Activated naive CD8-positive, alpha-beta T cell treated with anti-CD3 and anti-CD28 coated beads, Interleukin-2, amount 10 ng/mL, durations not matched to agents 7 days and 5 days (primary cell): ENCODE results near the gene MYBPC3. TPM values are rescaled to one million over a fixed set of nuclear protein-coding genes. Genes with fewer than 3 reads are reported as not detected.

Experiments
- ATAC-seq: fragments of 150-1000 bp; cut with Tn5 transposase; one replicate; pipeline ENCODE4 v1.10.0; 2021; ENCODE audit warnings: low read depth, moderate library complexity
- POLR2A ChIA-PET: fragments of 350-600 bp; sonication (Branson Sonifier 250); formaldehyde crosslinking; loops from one replicate; lab custom pipeline; 2021; ENCODE audit warnings: antibody characterized with exemption; lab: Charles Lee
- DNase-seq: peaks from one replicate; pipeline ENCODE4 v3.0.0; 2021
- H3K27ac Mint-ChIP-seq: one replicate; pipeline ENCODE4 v1.8.0; 2022; ENCODE audit warnings: mild to moderate bottlenecking, mixed read lengths
- H3K27me3 Mint-ChIP-seq: one replicate; pipeline ENCODE4 v1.8.0; 2022; ENCODE audit warnings: mild to moderate bottlenecking, moderate library complexity, mixed read lengths
- H3K36me3 Mint-ChIP-seq: one replicate; pipeline ENCODE4 v1.8.0; 2021; ENCODE audit warnings: mild to moderate bottlenecking, mixed read lengths
- H3K4me1 Mint-ChIP-seq: one replicate; pipeline ENCODE4 v1.8.0; 2021; ENCODE audit warnings: mixed read lengths
- H3K4me3 Mint-ChIP-seq: one replicate; pipeline ENCODE4 v1.8.0; 2022; ENCODE audit warnings: mild to moderate bottlenecking, moderate library complexity, mixed read lengths
- H3K9me3 Mint-ChIP-seq: one replicate; pipeline ENCODE4 v1.8.0; 2021; ENCODE audit warnings: mixed read lengths
- microRNA-seq: library from miRNA; unstranded; fragments of <30 nt; microRNA quantifications from one replicate; pipeline ENCODE4 v1.2.0, GENCODE V29; 2022
- total RNA-seq, 2 experiments: library from RNA; stranded (reverse); gene quantifications; one replicate each; pipeline ENCODE4 v1.2.3, GENCODE V29; 2021

The MYBPC3 gene
- total RNA-seq, 2 experiments from 2014 or later, result 0.11 TPM; not detected in 1

DNA sequence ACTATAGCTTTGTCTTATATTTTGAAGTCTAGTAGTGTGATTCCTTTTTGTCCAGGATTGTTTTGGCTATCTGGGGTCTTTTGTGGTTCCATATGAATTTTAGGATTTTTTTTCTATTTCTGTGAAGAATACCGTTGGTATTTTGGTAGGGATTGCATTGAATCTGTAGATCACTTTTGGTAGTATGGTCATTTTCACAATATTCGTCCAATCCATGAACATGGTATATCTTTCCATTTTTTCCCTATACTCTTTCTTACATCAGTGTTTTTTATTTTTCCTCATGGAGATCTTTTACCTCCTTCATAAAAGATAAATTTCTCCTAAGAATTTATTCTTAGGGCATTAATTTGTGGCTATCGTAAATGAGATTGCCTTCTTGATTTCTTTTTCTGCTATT, 53.4 kb downstream of the MYBPC3 start:
- Mint-ChIP-seq H3K27ac (no peak overlapping the region), H3K4me3 (no peak overlapping the region), H3K27me3 (no peaks in the 10 kb centered on the region), H3K4me1 (peaks cover 5% of the 10 kb centered on the region), H3K36me3 (peaks cover 71% of the 10 kb centered on the region), H3K9me3 (peaks cover 11% of the 10 kb centered on the region)
- ATAC-seq (no peak), DNase-seq (no peak)
- POLR2A ChIA-PET, result no interaction called here

DNA sequence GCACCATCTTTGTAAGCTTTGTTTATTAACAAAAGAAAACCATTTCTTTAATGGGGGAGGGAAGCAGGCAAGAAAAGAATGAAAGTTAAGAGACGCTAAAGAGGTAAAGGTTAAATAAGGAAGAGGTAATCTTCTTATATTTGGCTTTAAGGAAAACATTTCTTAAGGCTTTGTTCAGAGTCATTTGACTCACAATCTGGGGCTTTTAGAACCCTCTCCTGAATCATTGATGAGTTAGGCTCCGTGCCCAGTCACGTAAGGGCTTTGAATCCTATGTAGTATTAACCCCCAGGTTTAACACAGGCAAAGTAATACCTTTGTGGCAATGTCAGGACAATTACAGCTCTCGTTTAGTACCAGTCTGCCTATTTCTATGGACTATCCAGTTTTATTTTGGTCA, 56.5 kb downstream of the MYBPC3 start:
- POLR2A ChIA-PET, result no interaction called here
- ATAC-seq (no peak), DNase-seq (no peak)
- no peaks in the 10 kb centered on the region for H3K27me3 Mint-ChIP-seq
- H3K4me3 Mint-ChIP-seq, result no peak overlapping the region
- peaks cover 50% of the 10 kb centered on the region for H3K36me3 Mint-ChIP-seq
- H3K4me1 Mint-ChIP-seq, result peaks cover 2% of the 10 kb centered on the region
- no peak overlapping the region for H3K27ac Mint-ChIP-seq
- peaks cover 6% of the 10 kb centered on the region for H3K9me3 Mint-ChIP-seq

DNA sequence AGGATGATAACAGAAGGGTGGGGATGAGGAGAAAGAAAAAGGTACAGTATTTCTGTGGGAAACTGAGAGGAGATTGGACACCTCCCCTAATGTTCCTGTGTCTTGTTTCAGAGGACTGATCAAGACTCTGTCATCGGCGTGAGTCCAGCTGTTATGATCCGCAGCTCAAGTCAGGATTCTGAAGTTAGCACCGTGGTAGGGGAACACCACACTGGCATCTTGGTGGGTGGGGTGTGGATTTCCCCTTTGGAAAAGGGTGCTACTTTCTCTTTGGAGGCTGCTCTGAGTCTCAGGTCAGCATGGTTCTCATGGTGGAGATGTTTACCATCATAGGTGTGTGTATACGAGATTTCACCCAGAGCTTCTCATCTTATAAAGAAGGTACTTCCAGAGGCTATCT, 57.1 kb downstream of the MYBPC3 start:
- no peak for ATAC-seq
- H3K9me3 Mint-ChIP-seq, result peaks cover 6% of the 10 kb centered on the region
- H3K4me1 Mint-ChIP-seq, result peaks cover 2% of the 10 kb centered on the region
- POLR2A ChIA-PET, result no interaction called here
- H3K27me3 Mint-ChIP-seq, result no peaks in the 10 kb centered on the region
- no peak overlapping the region for H3K27ac Mint-ChIP-seq
- no peak for DNase-seq
- H3K4me3 Mint-ChIP-seq, result no peak overlapping the region
- H3K36me3 Mint-ChIP-seq, result peaks cover 47% of the 10 kb centered on the region

DNA sequence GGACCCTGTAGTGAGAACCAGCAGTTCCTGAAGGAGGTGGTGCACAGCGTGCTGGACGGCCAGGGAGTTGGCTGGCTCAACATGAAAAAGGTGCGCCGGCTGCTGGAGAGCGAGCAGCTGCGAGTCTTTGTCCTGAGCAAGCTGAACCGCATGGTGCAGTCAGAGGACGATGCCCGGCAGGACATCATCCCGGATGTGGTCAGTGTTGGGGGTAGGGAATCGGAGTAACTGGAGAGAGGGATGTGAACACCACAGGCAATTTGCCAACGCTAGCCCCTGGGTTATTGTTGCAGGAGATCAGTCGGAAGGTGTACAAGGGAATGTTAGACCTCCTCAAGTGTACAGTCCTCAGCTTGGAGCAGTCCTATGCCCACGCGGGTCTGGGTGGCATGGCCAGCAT, 62.6 kb downstream of the MYBPC3 start:
- H3K27me3 Mint-ChIP-seq, result no peaks in the 10 kb centered on the region
- H3K36me3 Mint-ChIP-seq, result peaks cover 38% of the 10 kb centered on the region
- no peak overlapping the region for H3K4me3 Mint-ChIP-seq
- no peak for DNase-seq
- ATAC-seq, result no peak
- peaks cover 1% of the 10 kb centered on the region for H3K4me1 Mint-ChIP-seq
- H3K9me3 Mint-ChIP-seq, result no peaks in the 10 kb centered on the region
- POLR2A ChIA-PET, result no interaction called here
- H3K27ac Mint-ChIP-seq, result peak overlapping the region; percentile 47

DNA sequence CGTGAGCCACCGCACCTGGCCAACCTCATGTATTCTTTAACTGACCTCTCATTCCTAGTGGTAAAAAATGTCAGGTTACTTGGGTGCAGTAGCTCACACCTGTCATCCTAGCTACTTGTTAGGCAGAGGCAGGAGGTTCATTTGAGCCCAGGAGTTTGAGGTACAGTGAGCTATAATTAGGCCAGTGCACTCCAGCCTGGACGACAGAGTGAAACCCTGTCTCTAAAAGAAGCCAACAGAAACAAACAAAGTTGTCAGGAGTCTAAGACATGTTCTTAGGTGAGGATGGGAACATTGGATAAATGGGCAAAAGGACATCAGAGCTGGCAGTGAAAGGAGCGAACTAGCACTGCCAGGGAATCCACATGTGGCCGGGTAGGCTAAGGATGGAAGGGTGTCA, 64.4 kb downstream of the MYBPC3 start:
- peaks cover 44% of the 10 kb centered on the region for H3K36me3 Mint-ChIP-seq
- no peak overlapping the region for H3K27ac Mint-ChIP-seq
- H3K4me1 Mint-ChIP-seq, result peaks cover 1% of the 10 kb centered on the region
- no peaks in the 10 kb centered on the region for H3K27me3 Mint-ChIP-seq
- no peak overlapping the region for H3K4me3 Mint-ChIP-seq
- no peak for DNase-seq
- ATAC-seq, result no peak
- H3K9me3 Mint-ChIP-seq, result no peaks in the 10 kb centered on the region
- POLR2A ChIA-PET, result no interaction called here

DNA sequence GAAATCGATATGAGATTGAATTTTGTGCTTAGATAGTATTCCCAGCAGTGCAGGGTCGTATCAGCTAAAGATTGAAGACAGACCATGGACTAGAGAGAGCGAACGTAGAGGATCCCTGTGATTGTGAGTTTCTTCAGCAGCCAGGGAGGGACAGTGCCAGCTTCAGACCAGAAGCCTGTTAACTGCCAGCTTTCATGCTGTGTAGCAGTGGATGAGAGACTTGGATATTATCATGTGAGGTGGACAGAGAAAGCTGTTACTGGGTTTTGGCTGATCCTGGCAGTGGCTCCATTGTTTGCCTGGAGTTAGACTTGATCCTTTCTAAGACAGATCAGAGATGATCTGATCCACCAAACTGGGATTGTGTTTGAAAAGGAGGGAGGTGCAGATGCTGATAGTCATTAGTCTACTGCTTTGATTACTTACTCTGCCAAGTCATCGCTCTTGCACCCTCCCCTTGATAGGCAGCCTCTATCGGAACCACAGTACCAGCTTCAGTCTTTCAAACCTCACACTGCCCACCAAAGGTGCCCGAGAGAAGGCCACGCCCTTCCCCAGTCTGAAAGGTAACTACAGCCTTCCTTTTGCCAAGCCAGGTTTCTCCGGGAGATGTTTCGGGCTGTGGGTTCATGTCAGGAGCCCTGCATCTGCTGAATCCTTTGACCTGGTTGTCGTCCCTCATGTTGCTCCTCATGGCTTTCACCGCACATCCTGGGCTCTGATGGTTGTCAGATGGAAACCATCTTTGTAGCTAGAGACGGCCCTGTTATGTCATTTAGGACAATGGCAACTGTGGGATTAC, 66.3 kb downstream of the MYBPC3 start:
- DNase-seq, result no peak
- Mint-ChIP-seq H3K27me3 (no peaks in the 10 kb centered on the region), H3K4me1 (peaks cover 1% of the 10 kb centered on the region), H3K4me3 (no peak overlapping the region), H3K9me3 (no peaks in the 10 kb centered on the region), H3K27ac (no peak overlapping the region), H3K36me3 (peaks cover 46% of the 10 kb centered on the region)
- no peak for ATAC-seq
- POLR2A ChIA-PET, result interaction anchor here (0.6 kb wide), 1 partner anchor 79 kb away, joined by 5 read pairs; no protein-coding TSS in a partner anchor

DNA sequence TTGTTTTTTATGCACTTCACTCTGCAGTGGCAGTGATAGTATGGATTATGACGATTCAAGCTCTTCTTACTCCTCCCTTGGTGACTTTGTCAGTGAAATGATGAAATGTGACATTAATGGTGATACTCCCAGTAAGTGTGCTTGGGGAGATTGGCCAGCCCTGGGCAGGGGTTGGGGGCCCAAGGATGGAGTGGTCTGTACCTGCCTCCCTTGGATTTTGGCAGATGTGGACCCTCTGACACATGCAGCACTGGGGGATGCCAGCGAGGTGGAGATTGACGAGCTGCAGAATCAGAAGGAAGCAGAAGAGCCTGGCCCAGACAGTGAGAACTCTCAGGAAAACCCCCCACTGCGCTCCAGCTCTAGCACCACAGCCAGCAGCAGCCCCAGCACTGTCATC, 68.4 kb downstream of the MYBPC3 start:
- Mint-ChIP-seq H3K27me3 (no peaks in the 10 kb centered on the region), H3K4me1 (peaks cover 1% of the 10 kb centered on the region), H3K4me3 (no peak overlapping the region), H3K27ac (no peak overlapping the region), H3K9me3 (no peaks in the 10 kb centered on the region), H3K36me3 (peaks cover 38% of the 10 kb centered on the region)
- DNase-seq (no peak), ATAC-seq (no peak)
- POLR2A ChIA-PET, result no interaction called here

DNA sequence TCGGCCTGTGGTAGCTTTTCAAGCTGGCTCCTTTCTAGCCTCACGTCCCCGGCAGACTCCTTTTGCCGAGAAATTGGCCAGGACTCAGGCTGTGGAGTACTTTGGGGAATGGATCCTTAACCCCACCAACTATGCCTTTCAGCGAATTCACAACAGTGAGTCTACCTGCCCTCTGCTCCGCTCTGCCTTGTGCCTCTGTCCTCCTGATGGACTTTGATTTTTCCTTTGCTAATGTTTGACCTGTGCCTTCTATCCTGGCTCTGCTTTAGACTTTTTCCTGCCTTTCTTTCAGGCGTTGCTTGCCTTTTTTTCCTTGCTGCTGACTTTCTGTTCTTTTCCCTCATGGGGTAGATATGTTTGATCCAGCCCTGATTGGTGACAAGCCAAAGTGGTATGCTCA, 70.0 kb downstream of the MYBPC3 start:
- H3K4me3 Mint-ChIP-seq, result no peak overlapping the region
- H3K4me1 Mint-ChIP-seq, result peaks cover 3% of the 10 kb centered on the region
- peaks cover 33% of the 10 kb centered on the region for H3K36me3 Mint-ChIP-seq
- no peak for ATAC-seq
- no peaks in the 10 kb centered on the region for H3K27me3 Mint-ChIP-seq
- POLR2A ChIA-PET, result interaction anchor here (0.5 kb wide), 1 partner anchor 1486 kb away, joined by 4 read pairs; no protein-coding TSS in a partner anchor
- no peak overlapping the region for H3K27ac Mint-ChIP-seq
- DNase-seq, result no peak
- H3K9me3 Mint-ChIP-seq, result no peaks in the 10 kb centered on the region

Small RNAs within 50 kb of the gene (microRNA-seq; reads per million reads assigned to microRNA genes)
- not detected for gene MIR4487

Other genes with a start within 250 kb of the MYBPC3 start
- gene ARFGAP2, start 175.8 kb downstream of the MYBPC3 start, total RNA-seq, result 100 to 1,000 TPM; 108 to 113 TPM
- gene PACSIN3, start 166.3 kb downstream of the MYBPC3 start, total RNA-seq, result 1 to 10 TPM; 1.1 to 1.3 TPM
- gene DDB2, start 137.7 kb downstream of the MYBPC3 start, total RNA-seq, result 100 to 1,000 TPM; 178 to 181 TPM
- gene ACP2, start 103.9 kb downstream of the MYBPC3 start, total RNA-seq, result 10 to 100 TPM; 26.5 to 31.1 TPM
- gene NR1H3, start 94.7 kb downstream of the MYBPC3 start, total RNA-seq, result 10 to 100 TPM; 11.7 to 15.1 TPM
- 100 to 1,000 TPM; 113 to 114 TPM for gene MADD, start 82.6 kb downstream of the MYBPC3 start, total RNA-seq
- gene SPI1, start 25.8 kb upstream of the MYBPC3 start, total RNA-seq, result 1 to 10 TPM; 2.9 to 3.5 TPM
- 10 to 100 TPM; 33.1 to 38.2 TPM for gene SLC39A13, start 55.9 kb upstream of the MYBPC3 start, total RNA-seq
- 100 to 1,000 TPM; 113 to 115 TPM for gene PSMC3, start 73.7 kb upstream of the MYBPC3 start, total RNA-seq
- gene RAPSN, start 96.4 kb upstream of the MYBPC3 start, total RNA-seq, result under 1 TPM; 0.42 to 0.91 TPM
- 100 to 1,000 TPM; 102 to 113 TPM for gene CELF1, start 200.4 kb upstream of the MYBPC3 start, total RNA-seq
- gene PTPMT1, start 212.9 kb upstream of the MYBPC3 start, total RNA-seq, result 10 to 100 TPM; 37.9 to 39.3 TPM
- gene KBTBD4, start 226.3 kb upstream of the MYBPC3 start, total RNA-seq, result 10 to 100 TPM; 18.8 to 19.0 TPM
- gene NDUFS3, start 226.4 kb upstream of the MYBPC3 start, total RNA-seq, result 100 to 1,000 TPM; 105 to 108 TPM
- not detected for gene FAM180B, start 234.0 kb upstream of the MYBPC3 start, total RNA-seq
- under 1 TPM; 0.43 to 0.47 TPM for gene C1QTNF4, start 241.7 kb upstream of the MYBPC3 start, total RNA-seq